HG03045 (cell line): Measurements from ENCODE around the gene OTOF.
"Not testable (repeated sequence)": the region's sequence is repeated elsewhere in the genome, so short reads cannot be mapped to it uniquely, and the experiment has no call there.

Source experiments
- ATAC-seq: cut with Tn5 transposase; IDR thresholded peaks from one replicate; pipeline ENCODE4 v1.9.1; 2021; ENCODE audit warnings: mild to moderate bottlenecking, moderate library complexity; ENCODE audit not compliant: unreplicated experiment

OTOF gene

DNA sequence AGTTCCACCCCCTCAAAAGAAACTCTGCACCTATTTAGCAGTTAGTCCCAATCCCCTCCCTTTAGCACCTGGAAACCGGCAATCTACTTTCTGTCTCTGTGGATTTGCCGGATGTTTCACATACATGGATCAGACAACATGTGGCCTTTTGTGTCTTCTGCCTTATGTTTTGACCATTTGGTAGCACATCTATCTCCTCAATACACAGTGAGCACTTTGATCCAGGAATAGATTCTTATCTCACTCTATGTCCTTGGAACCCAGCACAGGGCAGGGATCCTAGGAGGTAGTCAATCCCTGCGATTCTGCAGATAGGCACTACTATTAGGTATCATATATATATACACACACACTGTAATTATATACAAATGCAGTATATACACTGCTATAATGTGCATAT is 3.8 kb upstream of the OTOF start:
- no peak for ATAC-seq

DNA sequence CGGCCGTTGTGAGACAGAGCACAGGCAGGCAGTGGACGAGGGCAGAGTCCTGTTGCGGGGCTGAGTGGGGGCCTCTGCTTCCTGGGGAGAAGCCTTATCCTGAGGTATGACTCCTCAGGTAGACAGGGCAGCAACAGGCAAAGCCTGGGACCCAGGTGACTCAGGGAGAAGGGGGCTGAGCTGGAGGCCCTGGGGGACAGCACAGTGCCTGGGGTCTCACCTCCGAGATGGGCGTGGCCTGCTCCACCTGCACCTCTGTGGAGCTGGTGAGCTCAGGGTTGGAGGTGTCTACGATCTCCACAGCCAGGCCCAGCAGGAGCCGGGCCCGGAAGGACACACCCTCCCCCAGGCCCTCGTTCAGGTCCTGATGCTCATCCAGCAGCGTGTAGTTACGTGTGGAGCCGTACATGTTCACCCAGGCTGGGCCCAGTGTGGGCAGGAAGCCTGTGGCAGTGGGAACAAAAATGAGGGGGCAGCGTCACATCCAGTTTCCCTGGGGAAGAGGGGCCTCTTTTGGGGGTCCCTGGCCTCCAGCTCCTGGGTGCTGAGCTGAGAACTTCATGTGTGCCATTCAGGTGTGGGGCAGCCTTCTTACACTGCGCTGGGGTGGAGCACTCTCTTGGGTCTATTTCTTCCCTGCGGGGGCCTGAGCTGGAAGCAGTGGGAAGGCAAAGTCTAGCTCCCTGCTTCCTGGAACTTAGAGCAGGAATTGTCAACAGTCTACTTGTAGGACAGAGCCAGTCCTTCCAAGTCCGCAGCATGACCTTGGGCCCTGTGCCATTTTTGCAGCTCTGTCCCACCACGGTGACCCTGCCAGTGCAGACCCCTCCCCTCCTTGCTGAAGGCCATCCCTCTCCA is 2.9 kb upstream of the OTOF start:
- no peak for ATAC-seq

- ATAC-seq, result no peak
Measured at GRCh38 chr2:26479789-26480565, 2.1 kb upstream of the OTOF start.

DNA sequence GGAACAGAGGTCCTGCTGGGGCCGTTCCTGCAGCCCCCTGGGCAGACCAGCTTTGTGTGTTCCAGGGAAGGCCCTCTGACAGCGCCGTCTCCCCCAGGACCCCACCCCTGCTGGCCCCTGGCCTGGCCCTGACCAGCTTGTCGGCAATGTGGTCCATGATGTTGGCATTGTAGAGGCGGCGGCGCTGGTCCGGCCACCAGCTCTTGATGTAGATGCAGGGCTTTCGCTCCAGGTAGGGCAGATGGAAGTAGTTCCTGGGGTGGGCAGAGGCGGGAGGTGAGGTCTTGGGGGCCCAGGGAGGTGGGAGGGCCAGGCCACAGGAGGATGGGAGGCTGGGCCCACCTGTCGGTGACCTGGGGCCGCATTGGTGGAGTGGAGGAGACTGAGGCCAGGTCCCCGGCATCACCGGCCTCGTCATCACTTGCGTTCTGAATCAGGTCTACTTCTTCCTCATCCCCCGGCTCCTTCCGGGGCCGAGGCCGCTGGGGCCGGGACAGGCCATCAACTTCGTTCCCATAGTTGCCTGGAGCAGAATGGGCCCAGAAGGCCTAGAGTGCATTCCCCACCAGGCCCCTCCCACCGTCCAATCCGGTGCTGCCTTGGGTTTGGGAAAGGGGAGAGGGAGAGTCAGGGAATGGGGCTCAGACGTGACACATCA is 1.3 kb upstream of the OTOF start:
- ATAC-seq, result no peak

- no peak for ATAC-seq
Measured at GRCh38 chr2:26478366-26478765, 442 bp upstream of the OTOF start.

DNA sequence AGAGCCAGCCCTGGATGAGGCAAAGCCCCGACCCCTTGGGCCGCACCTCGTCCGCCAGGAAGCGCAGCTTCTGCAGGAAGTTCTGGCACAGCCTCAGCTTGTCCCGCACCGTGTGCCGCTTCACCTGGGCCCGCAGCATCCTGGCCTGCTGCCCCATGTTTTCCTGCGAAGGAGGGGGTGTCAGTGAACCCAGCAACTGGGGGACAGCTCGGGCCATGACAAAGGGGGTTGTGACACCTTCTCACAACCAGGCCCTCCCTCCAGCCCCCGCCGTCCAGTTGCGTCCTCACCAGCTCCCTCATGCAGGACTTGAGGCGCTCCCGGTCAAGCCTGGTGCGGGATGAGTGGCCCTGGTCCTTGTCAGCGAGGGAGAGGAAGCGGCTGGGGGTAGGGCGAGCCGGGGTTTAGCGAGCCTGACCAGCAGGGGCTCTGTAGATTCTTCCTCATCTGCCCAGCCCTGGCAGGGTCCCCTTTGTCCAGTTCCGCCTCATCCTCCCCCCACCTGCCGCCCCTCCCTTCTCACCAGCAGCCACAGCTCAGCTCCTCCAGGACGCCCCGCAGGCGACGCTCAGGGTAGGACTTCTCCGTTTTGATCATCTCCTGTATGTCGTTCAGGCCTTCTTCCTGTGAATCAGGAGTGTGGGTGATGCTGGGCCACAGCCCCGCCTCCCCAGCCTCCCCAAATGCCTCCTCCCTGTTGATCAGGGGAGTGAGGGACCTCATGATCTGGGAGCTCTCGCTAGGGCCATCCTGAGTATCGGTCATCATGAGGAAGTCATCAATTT is 606 bp downstream of the OTOF start:
- ATAC-seq, result no peak

DNA sequence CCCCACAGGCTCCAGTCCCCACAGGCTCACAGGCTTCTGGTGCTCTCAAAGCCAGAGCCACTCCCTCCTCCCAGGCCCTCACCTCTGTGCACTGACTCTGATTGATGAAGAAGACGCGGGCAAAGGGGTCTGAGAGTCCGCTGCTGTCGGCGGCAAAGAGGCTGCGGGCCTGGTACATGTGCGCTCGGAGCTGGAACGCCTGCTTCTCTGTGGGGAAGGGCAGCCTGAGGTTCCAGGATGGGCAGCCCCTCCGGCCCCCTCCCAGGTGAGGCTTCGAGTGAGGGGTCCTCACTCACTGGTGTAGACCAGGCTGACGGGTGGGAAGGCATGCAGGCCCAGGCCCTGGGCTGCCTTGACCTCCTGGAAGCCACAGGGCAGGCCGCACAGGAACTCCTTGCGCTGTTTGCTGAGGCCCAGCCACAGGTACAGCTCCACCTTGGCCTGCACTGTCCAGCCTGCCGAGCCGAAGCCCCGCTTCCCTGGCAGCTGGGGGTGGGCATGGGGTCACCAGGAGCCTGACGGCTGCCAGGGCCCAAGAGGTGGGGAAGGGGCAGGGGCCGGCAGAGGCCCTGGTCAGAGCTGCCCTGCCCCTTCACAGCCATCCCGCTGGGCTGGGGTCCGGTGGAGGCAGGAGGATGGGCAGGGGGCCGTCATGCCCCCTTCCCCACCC is 2.0 kb downstream of the OTOF start:
- ATAC-seq, result no peak

DNA sequence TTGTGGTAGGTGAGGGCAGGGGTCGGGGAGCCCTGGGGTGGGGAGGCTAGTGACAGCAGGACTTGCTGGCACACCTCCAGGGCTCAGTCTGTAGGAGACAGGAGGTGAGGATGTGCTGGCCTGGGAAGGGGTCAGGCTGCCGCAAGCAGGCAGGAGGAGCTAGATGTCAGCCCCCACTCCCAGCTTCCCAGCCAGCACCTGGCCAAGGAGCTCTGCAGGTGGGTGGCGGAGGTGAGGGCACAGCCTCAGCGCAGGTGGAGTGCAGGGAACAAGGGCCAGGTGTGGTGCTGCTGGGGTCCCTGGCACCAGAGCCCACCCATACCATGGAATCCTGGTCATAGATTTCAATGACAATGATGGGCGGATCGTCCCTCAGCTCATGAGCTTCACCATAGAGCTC is 2.9 kb downstream of the OTOF start:
- no peak for ATAC-seq

- ATAC-seq, result no peak
Measured at GRCh38 chr2:26474261-26474785, 3.6 kb downstream of the OTOF start.

GRCh38 chr2:26473796-26474195 is 4.1 kb downstream of the OTOF start:
- ATAC-seq, result no peak

DNA sequence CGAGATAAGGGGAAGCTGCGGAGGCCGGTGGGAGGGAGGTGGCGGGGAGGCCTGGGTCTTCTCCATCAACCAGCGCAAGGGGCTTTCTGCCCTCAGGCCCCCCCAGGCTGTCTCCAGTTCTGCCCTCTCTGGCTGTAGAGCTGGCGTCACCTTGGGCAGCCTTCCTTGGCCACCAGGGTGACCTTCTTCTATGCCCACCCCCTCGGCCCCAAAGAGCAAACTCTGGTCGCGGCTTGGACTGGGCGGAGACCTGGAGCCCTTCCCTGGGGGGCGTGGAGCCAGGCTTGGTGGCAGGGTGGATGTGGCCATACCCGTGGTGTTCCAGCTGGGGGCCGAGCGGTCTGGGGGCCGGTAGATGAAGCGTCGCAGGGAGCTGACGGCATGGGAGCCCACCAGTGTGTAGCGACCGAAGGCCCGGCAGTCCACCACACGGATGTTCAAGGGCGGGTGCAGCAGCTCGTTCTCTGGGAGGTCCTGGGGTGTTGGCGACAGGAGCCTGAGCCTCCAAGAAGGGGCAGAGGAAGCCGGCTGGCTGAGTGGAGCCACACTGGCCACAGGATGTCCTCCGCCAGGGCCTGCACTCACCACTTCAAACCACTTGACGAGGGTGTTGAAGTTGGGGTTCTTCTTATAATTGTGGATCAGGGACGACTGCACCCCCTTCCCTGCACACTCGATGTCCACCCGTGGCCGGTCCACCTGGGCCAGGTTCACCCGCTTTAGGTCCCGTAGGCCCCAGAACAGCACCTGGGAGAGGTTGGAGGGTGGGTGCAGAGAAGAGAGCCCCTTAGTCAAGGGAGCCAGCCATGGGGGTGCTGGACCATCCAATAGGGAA is 4.9 kb downstream of the OTOF start:
- no peak for ATAC-seq

DNA sequence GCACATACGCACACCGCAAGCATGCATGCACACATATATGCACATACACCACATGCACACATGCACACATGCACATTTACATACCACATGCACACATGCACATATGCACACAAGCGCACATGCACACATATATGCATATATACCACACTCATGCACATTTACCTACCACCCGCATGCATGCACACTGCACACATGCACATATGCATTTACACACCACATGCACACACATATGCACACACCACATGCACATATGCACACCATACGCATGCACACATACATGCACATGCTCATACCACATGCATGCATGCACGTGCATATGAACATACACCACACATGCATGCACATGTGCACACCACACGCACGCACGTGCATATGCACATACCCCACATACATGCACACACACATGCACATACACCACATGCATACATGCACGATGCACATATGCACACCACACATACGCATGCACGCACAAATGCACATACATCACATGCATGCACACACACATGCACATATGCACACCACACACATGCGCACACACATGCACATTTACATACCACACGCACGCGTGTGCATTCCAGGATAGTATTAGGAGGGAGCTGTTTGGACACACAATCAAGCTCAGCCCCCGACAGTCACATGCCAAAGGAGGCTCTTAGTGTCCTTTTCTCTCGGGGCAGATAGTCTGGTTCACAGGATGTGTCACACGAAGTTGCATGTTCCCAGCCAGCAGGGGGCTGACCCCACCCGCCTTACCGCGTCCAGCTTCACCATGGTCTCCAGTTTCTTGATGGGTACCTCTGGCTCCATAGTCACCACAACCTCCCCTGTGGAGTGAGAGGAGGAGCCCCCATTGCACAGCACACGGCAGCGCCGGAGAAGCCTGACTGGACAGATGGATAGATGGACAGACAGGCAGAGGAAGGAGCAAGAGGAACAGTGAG is 5.9 kb downstream of the OTOF start:
- no peak for ATAC-seq

DNA sequence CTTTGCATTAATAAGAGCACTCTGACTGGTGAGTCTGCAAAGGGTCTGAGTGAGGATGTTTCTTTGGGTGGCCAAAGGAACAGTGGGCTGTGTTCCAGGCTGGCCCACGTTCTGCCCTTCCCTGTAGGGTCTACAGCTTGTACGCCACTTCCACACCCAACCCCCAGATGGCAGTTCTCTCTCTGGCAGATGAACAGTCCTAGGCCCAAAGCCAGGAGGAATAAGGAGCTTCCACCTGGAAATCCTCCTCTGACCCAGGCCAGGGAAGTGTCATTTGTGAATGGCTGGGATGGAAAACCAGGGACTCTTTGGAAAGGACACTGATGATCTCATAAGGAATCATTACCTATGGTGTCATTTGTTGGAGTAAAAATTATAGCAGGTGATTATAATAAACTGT is 6.6 kb downstream of the OTOF start:
- no peak for ATAC-seq

DNA sequence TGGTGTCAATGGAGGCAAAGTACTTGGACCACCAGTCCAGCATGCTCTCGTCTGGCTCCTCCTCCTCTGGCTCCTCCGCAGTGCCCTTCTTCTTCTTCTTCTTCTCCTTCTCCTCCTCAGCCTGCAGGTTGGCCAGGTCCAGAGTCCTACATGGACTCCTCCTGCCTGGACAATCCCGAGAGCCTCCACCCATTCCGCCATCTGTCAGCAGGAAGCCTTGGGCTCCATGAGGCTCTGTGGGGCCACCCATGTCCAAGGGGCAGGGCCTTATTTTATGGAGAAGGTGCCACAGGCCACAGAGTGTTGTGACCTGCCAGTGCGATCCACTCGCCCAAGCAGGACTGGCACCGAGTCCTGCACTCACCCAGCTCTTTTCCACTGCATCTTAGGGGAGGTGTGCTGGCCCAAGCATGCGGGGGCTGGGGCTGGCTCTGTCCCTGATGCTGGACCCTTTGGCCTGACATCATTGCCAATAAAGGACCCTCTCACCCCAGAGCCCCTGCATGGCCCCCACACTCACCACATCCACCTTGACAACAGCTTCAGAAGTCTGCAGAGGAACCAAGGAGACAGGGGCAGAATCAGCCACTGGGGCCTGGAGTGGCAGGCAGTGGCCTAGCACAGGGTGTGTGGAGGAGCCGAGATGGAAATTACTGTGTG is 7.2 kb downstream of the OTOF start:
- ATAC-seq, result no peak

GRCh38 chr2:26469955-26470354 is 8.0 kb downstream of the OTOF start:
- ATAC-seq, result no peak

GRCh38 chr2:26469092-26469710 is 8.7 kb downstream of the OTOF start:
- ATAC-seq, result no peak

GRCh38 chr2:26468544-26468943 is 9.4 kb downstream of the OTOF start:
- ATAC-seq, result not testable (repeated sequence)
